MM.1S (cell line): ENCODE data around the gene SESN2.

Experiments used
- CTCF ChIP-seq: fragments of 300-600 bp; sonication (generic); IDR thresholded peaks from 2 replicates; pipeline ENCODE4 v1.5.1; 2016; ENCODE audit warnings: antibody characterized with exemption, low read length, mixed read lengths
- EZH2 ChIP-seq: fragments of 300-600 bp; sonication (generic); optimal IDR thresholded peaks from 2 replicates; pipeline ENCODE3; 2017; ENCODE audit warnings: low read depth, mild to moderate bottlenecking, antibody characterized with exemption, low read length, mixed read lengths
- EZH2phosphoT487 ChIP-seq: fragments of 300-600 bp; sonication (generic); IDR thresholded peaks from 2 replicates; pipeline ENCODE4 v1.6.1; 2018; ENCODE audit warnings: antibody characterized with exemption, low read length

GRCh38 chr1:28282426-28283407 lies 23.4 kb downstream of the SESN2 start:
- TF ChIP-seq CTCF (no peak), EZH2phosphoT487 (no peak), EZH2 (no peak)
